ENCODE measurements around the gene EXD1.
A peak's percentile ranks its signal among the peaks of the same experiment; 100 is the strongest.

- TF ChIP-seq SIN3A (IDR thresholded peaks at IDR 0.05; ENCODE audit: borderline replicate concordance, insufficient read depth, low read length): peak; percentile 89; the same call in 1 of the 2 replicates
- TF ChIP-seq, protein P1, sequence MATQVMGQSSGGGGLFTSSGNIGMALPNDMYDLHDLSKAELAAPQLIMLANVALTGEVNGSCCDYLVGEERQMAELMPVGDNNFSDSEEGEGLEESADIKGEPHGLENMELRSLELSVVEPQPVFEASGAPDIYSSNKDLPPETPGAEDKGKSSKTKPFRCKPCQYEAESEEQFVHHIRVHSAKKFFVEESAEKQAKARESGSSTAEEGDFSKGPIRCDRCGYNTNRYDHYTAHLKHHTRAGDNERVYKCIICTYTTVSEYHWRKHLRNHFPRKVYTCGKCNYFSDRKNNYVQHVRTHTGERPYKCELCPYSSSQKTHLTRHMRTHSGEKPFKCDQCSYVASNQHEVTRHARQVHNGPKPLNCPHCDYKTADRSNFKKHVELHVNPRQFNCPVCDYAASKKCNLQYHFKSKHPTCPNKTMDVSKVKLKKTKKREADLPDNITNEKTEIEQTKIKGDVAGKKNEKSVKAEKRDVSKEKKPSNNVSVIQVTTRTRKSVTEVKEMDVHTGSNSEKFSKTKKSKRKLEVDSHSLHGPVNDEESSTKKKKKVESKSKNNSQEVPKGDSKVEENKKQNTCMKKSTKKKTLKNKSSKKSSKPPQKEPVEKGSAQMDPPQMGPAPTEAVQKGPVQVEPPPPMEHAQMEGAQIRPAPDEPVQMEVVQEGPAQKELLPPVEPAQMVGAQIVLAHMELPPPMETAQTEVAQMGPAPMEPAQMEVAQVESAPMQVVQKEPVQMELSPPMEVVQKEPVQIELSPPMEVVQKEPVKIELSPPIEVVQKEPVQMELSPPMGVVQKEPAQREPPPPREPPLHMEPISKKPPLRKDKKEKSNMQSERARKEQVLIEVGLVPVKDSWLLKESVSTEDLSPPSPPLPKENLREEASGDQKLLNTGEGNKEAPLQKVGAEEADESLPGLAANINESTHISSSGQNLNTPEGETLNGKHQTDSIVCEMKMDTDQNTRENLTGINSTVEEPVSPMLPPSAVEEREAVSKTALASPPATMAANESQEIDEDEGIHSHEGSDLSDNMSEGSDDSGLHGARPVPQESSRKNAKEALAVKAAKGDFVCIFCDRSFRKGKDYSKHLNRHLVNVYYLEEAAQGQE (IDR thresholded peaks at IDR 0.05; ENCODE audit: insufficient read depth in 1 of 2, low read depth in 2 of 2, low read length in 2 of 2): 0 out of 4 replicates have a peak, but pooled peaks of 1 of the 2 experiments have one; percentile 23
- TF ChIP-seq POLR2AphosphoS5 (IDR thresholded peaks at IDR 0.05; ENCODE audit: low read depth, low read length): peak; percentile 61; the same call in 1 of the 2 replicates
- TF ChIP-seq TAF1 (IDR thresholded peaks at IDR 0.05; ENCODE audit: borderline replicate concordance, insufficient read depth, low read length): peak; percentile 66; the same call in 1 of the 2 replicates
- no peak for TF ChIP-seq FOXP2 (optimal IDR thresholded peaks at IDR 0.05; ENCODE audit: borderline replicate concordance, extremely low read depth, extremely low read length, insufficient read depth)
These were observed 10.8 kb upstream of the EXD1 start for GRCh38 chr15:41241221-41241964.
